ENCODE results near the gene NR4A1. TPM values are rescaled to one million over a fixed set of nuclear protein-coding genes. Genes with fewer than 3 reads are reported as not detected.

NR4A1 gene
- total RNA-seq, 1 donor from 2014 or later = 58.9 TPM

DNA sequence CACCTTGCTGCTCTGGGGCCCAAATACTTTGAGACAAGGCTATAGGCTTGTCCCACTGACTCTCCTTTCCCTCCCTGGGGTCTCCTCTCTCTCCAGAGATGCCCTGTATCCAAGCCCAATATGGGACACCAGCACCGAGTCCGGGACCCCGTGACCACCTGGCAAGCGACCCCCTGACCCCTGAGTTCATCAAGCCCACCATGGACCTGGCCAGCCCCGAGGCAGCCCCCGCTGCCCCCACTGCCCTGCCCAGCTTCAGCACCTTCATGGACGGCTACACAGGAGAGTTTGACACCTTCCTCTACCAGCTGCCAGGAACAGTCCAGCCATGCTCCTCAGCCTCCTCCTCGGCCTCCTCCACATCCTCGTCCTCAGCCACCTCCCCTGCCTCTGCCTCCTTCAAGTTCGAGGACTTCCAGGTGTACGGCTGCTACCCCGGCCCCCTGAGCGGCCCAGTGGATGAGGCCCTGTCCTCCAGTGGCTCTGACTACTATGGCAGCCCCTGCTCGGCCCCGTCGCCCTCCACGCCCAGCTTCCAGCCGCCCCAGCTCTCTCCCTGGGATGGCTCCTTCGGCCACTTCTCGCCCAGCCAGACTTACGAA, 3.1 kb downstream of the NR4A1 start:
- intact Hi-C loops (cut with micrococcal nuclease) = no loop called here
- DNase-seq (no peak), ATAC-seq (no peak)

DNA sequence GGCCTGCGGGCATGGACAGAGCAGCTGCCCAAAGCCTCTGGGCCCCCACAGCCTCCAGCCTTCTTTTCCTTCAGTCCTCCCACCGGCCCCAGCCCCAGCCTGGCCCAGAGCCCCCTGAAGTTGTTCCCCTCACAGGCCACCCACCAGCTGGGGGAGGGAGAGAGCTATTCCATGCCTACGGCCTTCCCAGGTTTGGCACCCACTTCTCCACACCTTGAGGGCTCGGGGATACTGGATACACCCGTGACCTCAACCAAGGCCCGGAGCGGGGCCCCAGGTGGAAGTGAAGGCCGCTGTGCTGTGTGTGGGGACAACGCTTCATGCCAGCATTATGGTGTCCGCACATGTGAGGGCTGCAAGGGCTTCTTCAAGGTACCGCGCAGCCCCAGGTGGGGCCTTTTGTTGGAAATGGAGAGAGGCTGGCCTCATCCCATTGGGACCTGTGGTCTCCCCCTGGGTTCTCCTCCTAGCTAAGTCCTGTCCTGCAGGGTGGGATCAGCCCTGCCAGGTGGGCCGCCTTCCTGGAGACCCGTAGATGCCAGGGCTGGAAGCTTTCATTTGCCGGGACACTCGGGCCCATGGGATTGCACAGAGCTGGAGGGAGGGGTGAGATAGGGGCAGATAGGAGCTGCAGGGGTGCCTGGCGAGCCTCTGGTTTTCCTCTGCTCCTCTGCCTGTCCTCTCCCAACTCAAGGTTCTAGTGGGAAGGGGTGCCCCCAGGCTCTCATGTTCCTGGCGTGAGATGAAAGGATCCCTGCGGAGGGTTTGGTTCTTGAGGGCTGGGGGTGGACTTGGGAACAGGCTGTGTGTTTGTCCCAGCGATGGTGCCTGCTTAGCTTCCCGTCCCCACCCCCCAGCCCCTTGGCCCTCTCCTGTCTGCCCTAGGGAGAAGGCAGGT, 3.8 kb downstream of the NR4A1 start:
- intact Hi-C loops (cut with micrococcal nuclease) = no loop called here
- DNase-seq (no peak), ATAC-seq (no peak)

DNA sequence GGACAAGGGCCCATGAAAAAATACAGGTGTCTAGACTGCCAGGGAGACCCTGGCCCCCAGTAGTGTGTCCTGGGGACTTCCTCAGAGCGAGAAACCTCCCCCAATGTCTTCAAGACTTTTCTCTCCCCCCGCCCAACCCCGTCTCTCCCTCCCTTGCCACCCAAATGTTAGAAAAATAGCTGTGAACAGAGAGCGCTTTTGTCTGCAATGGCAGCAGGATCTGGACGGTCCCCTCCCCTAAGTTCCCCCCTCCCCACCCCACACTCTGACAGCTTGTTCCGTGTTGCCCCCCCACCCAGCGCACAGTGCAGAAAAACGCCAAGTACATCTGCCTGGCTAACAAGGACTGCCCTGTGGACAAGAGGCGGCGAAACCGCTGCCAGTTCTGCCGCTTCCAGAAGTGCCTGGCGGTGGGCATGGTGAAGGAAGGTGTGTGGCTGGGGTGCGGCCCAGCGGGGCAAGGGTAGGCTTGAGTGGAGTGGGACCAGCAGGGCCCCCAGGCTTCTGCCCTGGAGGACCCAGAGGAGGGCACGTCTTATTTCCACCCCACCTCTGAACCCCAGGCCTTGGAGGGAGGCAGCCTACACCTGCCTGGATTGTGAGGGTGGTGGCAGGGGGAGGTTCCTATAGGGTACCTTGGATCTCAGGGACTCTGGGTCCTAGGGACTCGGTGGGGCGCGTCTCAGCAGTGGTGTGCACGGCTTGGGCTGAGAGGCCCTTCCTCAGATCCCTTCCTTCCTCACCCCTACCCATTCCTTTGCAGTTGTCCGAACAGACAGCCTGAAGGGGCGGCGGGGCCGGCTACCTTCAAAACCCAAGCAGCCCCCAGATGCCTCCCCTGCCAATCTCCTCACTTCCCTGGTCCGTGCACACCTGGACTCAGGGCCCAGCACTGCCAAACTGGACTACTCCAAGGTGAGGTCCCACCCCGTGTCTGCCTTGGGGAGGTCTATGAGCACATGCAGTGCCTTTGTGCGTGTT, 4.8 kb downstream of the NR4A1 start:
- intact Hi-C loops (cut with micrococcal nuclease) = no loop called here
- DNase-seq (no peak), ATAC-seq (no peak)

DNA sequence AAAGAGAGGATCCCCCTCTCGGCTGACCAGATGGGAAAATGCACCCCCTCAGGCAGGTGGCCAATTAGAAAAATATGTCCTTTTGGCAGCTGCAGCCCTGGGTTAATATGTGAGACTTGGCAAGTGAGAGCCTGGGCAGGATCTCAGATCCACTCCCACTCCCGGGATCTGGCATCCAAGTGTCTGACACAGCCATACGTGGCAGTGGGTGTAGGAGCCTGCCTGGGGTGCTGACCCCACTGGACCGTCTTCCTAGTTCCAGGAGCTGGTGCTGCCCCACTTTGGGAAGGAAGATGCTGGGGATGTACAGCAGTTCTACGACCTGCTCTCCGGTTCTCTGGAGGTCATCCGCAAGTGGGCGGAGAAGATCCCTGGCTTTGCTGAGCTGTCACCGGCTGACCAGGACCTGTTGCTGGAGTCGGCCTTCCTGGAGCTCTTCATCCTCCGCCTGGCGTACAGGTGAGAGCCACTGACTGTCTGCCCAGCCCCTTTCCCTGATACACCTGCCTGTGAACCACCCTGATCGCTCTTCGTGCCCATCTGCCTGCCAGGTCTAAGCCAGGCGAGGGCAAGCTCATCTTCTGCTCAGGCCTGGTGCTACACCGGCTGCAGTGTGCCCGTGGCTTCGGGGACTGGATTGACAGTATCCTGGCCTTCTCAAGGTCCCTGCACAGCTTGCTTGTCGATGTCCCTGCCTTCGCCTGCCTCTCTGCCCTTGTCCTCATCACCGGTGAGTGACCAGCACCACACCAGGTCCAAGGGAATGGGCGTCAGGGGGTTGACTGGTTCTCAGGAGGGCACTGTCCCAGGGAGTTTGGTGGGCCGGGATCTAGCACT, 5.8 kb downstream of the NR4A1 start:
- ATAC-seq = no peak
- intact Hi-C loops (cut with micrococcal nuclease) = no loop called here

DNA sequence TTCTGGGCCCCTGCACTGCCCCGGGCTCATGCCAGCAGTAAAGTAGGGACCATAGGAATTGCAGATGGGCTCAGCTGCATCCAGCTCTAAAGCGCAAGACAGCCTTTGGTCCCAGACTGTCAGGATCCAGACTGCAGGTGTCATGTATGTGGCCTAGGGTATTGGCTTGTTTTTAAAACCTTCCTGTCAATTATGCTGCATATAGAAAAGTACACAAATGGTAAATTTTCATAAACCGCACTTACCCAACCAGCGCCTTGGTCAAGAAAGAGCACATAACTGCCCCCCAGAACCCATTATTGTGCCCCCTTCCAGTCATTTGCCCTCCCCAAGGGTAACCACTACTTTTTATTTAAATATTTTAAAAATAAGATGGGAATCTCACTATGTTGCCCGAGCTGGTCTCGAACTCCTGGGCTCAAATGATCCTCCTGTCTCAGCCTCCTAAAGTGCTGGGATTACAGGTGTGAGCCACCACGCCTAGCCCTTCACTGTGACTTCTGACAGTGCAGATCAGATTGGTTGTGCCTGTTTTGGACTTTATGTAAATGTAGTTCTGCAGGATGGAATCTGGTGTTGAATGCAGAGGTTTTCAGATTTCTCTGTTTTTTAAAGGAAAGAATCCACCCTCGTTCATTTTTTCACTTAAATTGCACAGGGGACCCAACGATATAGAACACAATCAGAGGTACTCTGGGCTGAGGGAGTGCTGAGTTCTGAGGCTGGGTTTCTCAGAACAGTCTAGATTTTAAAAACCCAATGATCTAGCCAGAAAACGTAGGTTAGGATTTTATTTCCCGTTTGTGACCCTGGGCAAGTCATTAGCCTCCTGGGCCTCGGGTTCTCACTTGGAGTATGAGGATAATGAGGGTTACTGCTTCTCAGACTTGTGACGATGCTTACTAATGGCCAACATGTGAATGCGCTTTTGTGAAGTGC, 6.7 kb downstream of the NR4A1 start:
- no peak for DNase-seq
- intact Hi-C loops (cut with micrococcal nuclease) = no loop called here
- ATAC-seq = no peak

More for the DNA sequence above, 5.8 kb downstream of the NR4A1 start:
- no peak for DNase-seq

DNA sequence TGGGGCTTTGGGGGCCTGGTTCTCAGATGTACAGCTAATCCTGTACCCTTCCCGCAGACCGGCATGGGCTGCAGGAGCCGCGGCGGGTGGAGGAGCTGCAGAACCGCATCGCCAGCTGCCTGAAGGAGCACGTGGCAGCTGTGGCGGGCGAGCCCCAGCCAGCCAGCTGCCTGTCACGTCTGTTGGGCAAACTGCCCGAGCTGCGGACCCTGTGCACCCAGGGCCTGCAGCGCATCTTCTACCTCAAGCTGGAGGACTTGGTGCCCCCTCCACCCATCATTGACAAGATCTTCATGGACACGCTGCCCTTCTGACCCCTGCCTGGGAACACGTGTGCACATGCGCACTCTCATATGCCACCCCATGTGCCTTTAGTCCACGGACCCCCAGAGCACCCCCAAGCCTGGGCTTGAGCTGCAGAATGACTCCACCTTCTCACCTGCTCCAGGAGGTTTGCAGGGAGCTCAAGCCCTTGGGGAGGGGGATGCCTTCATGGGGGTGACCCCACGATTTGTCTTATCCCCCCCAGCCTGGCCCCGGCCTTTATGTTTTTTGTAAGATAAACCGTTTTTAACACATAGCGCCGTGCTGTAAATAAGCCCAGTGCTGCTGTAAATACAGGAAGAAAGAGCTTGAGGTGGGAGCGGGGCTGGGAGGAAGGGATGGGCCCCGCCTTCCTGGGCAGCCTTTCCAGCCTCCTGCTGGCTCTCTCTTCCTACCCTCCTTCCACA, 7.6 kb downstream of the NR4A1 start:
- intact Hi-C loops (cut with micrococcal nuclease) = no loop called here
- ATAC-seq (no peak), DNase-seq (peak; percentile 33)

DNA sequence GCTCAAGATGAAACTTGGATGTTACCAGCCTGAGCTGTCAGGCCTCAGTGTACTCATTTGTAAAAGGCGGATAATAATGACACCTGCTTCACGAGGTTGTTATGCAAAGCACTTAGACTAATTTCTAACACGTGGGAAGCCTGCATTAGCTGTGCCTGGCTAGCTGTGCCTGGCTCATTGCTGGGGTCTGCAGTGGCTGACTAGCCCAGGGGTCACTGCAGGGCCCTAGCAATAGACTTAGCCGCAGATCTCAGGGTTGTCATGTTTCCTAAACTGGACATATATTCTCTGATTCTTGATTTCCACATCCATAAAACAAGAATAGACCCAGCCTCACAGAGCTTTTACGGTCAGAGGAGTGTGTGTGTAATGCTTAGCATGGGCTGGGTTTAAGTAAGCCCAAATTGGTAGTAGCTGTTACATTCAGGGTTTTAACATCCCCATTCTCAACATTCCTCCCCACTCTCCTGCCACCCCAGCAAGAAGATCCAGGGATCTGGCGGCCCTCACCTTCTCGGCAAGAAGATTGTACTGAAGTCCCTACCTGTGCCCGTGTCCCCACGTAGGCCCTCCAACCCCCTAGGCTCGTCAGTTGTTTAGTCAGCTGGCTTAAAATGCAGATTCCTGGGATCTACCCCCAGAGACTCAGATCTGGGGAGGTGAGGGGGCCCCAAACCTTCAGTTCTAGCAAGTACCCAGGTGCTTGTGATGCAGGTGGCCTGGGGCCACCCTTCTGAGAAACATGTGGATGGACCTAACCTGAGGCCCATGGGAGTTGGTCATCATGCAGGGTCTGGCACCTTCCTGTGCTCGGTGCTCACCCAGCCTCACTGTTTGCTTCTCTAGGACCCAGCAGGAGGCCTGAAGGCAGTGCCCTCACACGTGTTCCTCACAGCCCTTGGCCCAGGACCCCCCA, 8.6 kb downstream of the NR4A1 start:
- no peak for DNase-seq
- no peak for ATAC-seq
- intact Hi-C loops (cut with micrococcal nuclease) = no loop called here

DNA sequence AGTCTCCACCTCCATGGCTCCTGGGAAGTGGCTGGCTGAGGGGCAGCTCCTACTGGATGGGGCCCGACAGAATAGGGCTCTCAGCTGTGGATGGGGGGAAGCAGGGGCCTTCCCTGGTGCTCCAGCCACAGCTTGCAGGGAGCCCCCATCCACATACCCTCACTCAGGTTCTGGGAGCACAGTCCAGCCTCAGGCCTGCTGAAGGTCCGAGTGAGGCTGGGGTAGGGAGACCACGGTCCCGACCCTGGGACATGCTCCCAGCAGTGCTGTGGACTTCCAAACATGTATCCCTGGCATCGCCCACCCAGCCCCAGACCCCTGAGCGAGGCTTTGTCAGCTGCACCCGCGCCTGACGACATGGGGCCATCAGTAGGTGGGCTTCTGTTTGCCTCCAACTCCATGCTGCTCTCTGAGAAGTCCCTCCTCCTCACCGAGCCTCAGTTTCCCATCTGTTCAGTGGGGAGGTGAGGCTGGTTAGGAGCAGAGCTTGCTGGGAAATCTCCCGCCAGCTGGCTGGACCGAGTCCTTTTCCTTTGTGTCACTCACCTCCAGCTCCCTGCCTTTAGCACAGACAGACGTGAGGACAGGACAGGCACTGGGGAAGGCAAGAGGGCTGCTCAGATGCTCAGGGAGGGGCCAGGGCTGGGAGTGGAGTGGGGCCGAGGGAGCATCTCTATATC, 9.4 kb downstream of the NR4A1 start:
- no peak for ATAC-seq
- intact Hi-C loops (cut with micrococcal nuclease) = no loop called here
- no peak for DNase-seq

DNA sequence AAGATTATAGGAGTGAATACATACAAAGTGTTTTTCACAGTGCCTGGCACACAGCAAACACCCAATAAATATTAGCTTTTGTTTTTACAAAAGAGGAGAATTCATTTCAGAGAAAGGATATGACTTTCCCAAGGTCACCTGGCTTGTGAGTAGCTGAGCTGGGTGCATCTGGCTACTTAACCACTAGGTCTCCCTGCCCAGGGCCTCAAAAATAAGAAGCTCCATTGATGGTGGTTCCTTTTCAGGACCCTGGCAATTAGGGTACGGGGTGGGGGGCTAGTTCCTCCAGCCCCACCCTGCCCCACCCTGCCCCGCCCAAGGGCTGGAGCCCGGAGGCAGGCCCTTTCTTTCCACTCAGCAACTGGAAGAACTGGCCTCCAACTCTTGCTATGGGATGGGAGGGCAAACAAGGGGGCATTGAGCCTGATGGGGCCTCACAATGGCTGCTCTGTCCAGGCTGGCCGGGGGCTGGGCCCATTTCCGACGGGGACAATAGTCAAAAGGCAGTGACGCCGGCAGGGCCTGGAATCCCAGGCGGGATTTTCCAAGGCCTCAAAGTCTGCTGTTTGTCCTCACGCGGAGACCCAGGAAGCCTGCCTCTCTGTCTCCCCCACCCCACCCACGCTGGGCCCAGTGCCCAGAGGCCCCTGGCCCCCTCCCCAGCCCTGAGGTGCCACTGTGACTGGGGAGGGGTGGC, 10.4 kb downstream of the NR4A1 start:
- intact Hi-C loops (cut with micrococcal nuclease) = no loop called here

DNA sequence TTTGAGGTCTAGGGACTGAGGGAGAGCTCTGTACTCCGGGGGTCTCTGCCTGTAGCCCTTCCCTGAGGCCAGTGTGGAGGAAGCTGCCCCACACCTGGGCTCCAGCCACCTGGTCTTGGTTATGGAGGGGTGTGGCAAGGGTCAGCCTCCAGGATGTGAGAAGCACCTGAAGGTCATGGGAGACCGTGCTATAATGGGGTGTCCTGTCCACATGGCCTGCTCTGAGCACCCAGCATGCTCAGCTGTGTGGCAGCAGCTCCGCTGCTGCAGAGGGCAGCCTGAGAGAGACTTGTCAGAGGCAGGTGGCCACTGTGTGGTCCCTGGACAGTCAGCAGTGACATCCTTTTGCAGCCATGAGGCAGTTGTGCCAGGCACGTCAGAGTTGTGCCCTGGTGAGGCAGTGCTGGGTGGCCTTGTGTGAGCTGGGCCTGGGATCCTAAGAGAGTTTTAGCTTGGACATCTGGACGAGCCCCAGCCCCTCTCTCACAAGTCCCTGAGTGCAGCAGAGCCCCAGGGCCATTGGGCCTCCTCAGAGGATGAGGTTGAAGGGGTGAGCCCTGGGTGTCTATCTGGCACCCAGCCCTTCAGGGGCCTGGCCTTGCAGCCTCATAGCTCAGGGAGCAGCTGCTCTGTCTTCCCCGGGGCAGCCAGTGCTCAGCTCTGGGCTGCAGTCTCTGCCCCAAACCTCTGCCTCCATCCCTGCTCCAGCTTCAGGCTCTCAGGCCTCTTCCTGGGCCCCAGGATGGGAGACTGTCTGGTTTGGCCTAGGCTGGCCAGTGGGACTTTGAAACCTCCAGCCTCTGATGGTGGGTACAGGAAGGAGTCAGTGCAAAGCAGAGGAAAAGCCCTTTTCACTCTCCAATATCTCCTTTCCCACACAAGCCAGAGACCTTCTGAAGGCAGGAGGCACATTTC, 11.2 kb downstream of the NR4A1 start:
- ATAC-seq (no peak), DNase-seq (no peak)
- intact Hi-C loops (cut with micrococcal nuclease) = no loop called here

More for the DNA sequence above, 10.4 kb downstream of the NR4A1 start:
- no peak for ATAC-seq
- DNase-seq = no peak

DNA sequence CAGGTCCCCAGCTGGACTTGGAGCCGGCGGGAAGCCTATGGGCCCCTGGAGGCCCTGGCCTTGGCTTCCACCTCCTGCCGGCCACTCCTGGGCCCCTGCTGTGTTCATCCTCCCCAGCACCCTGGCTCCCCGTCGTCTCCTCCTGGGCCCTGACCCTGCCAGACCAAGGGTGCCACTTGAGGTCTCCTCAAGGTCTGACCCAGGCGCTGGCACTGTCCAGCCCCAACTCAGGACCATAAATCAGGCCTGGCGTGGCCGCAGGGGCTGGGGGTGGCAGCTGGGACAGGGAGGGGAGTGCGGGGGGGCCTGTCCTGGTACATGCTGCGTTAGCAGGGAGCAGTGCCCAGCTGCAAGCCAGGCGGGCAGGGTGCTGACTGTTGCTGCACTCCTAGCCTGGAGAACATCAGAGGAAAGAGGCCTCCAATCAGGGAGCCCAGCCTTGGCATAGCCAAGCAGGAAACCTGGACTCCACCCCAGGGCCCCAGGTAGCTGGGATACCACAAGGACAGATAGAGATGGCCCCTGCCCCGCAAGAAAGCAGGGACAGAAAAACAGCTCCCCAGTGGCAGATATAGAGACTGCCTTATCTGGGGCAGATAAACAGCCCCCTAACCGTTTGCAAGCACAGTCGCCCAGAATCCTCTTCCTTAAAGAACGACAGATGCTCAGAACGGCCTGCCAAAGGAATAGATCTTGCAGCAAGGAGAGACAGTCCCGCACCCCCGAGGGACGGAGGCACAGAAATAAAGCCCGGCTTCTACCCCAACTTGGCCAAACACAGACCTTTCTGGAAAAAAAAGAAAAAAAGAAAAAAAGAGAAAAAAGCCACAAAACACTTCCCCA, 12.1 kb downstream of the NR4A1 start:
- intact Hi-C loops (cut with micrococcal nuclease) = no loop called here
- peak; percentile 60 for ATAC-seq
- DNase-seq = peak; percentile 76

DNA sequence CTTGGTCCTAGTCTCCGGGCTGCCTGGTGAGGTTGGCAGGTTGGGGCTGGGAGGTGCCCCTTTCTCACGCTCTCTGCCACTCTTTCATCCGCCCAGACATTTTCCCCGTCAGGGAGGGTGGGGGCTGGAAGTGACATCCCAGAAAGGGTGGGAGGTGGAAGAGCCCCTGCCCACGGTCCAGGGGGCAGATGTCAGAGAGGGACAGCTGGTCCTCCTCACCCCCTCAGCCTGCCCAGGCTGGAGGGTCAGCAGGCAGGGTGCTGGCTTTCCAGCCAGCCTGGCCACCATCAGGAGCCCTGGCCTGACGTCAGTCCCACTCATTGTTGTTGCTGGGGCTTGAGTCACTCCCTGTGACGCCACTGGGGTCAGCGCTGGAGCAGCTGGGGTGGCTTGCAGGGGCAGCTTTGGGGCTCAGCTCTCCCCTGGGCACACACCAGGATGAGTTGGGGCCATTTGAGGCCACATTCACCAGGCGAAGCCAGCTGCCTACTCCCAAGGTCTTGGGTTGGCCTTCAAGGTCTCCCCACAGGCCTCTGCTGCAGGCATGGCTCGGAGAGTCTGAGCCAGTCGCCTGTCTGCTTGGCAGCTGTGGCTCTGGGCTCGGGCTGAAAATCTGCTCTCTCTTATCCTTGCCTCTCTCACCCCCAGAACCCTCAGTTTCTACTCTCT, 12.9 kb downstream of the NR4A1 start:
- intact Hi-C loops (cut with micrococcal nuclease) = no loop called here
- peak; percentile 76 for ATAC-seq
- DNase-seq = peak; percentile 85

Measured in left ventricle myocardium superior (tissue), 1 donor.